C4-2B (cell line): Measurements from ENCODE around the gene CPNE8.

Experiments
- ZFX ChIP-seq: fragments of 450-650 bp; IDR thresholded peaks from 2 replicates; pipeline ENCODE4 v1.6.1; 2017
- TF ChIP-seq, protein P1 (sequence below): fragments of 450-650 bp; conservative IDR thresholded peaks from 2 replicates; pipeline ENCODE4 v1.5.1; 2017; ENCODE audit warnings: mild to moderate bottlenecking

DNA sequence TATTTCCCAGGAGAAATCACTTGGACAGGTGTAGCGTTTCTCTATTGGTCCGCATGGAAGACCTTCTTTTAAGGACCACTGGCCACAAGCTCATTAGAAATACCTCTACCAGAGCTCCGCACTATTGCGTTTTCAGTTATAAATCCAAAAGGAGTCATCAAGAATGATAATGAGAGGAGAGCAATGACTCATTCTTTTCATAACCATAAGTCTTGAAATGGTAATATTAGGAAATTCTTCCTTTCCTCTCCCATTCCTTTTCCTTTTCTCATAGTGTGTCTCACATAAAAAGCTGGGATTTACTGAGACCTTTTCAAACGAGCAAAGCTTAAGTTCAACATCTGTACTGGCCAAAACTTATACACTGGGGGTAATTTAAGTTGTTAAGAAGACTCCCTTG lies 215.7 kb downstream of the CPNE8 start:
- TF ChIP-seq, protein P1, sequence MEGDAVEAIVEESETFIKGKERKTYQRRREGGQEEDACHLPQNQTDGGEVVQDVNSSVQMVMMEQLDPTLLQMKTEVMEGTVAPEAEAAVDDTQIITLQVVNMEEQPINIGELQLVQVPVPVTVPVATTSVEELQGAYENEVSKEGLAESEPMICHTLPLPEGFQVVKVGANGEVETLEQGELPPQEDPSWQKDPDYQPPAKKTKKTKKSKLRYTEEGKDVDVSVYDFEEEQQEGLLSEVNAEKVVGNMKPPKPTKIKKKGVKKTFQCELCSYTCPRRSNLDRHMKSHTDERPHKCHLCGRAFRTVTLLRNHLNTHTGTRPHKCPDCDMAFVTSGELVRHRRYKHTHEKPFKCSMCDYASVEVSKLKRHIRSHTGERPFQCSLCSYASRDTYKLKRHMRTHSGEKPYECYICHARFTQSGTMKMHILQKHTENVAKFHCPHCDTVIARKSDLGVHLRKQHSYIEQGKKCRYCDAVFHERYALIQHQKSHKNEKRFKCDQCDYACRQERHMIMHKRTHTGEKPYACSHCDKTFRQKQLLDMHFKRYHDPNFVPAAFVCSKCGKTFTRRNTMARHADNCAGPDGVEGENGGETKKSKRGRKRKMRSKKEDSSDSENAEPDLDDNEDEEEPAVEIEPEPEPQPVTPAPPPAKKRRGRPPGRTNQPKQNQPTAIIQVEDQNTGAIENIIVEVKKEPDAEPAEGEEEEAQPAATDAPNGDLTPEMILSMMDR: no peak
- TF ChIP-seq ZFX: no peak
